H1 (cell line): ENCODE data around the gene PCDHA1. TPM values are rescaled to one million over a fixed set of nuclear protein-coding genes. Genes with fewer than 3 reads are reported as not detected.

ENCODE experiments used
- CTCF ChIA-PET: fragments of 300-600 bp; sonication (Branson Sonifier 250); formaldehyde crosslinking; loops from one replicate; lab custom pipeline; 2021; ENCODE audit not compliant: partially characterized antibody; lab: Charles Lee
- POLR2A ChIA-PET: fragments of 300-600 bp; sonication (Branson Sonifier 250); formaldehyde crosslinking; loops from one replicate; lab custom pipeline; 2021; ENCODE audit warnings: inconsistent platforms; ENCODE audit not compliant: partially characterized antibody; lab: Charles Lee
- DNase-seq, 2 experiments: peaks; one replicate each; pipeline versions ENCODE4 v3.0.0 to v3.0.0-alpha.2; 2010 to 2022; ENCODE audit warnings: low spot score in 2 of 2, low read depth in 1 of 2, mixed read lengths in 1 of 2
- FAIRE-seq: peaks from 2 replicates; lab custom pipeline; 2011; peaks lifted over from hg19 to GRCh38; lab: Jason Lieb, UNC
- H2AFZ ChIP-seq: 2 replicates; pipeline ENCODE4 v1.8.1; 2012; ENCODE audit warnings: low read length, inconsistent platforms
- H2AK5ac ChIP-seq: 2 replicates; pipeline ENCODE4 v1.6.1; 2013; ENCODE audit warnings: low read depth, low read length
- H2BK120ac ChIP-seq: replicated peaks from 2 replicates; pipeline ENCODE3; 2013; ENCODE audit warnings: low read depth, low read length, inconsistent platforms
- H2BK12ac ChIP-seq: 2 replicates; pipeline ENCODE4 v1.6.1; 2013; ENCODE audit warnings: low read depth, low read length
- H2BK15ac ChIP-seq: 2 replicates; pipeline ENCODE4 v1.6.1; 2013; ENCODE audit warnings: low read length
- H2BK20ac ChIP-seq: 2 replicates; pipeline ENCODE4 v1.6.1; 2013; ENCODE audit warnings: low read length
- H2BK5ac ChIP-seq: 2 replicates; pipeline ENCODE4 v1.6.1; 2013; ENCODE audit warnings: low read depth, low read length
- H3K14ac ChIP-seq: 2 replicates; pipeline ENCODE4 v1.6.1; 2013; ENCODE audit warnings: inconsistent platforms; ENCODE audit not compliant: insufficient read length
- H3K18ac ChIP-seq: 2 replicates; pipeline ENCODE4 v1.6.1; 2013; ENCODE audit warnings: low read length; ENCODE audit errors: extremely low read depth
- H3K23ac ChIP-seq: 2 replicates; pipeline ENCODE4 v1.6.1; 2013; ENCODE audit warnings: inconsistent platforms; ENCODE audit not compliant: insufficient read length
- H3K23me2 ChIP-seq: 2 replicates; pipeline ENCODE4 v1.6.1; 2013; ENCODE audit warnings: low read depth, low read length
- H3K27ac ChIP-seq: 2 replicates; pipeline ENCODE4 v1.6.1; 2011; ENCODE audit warnings: low read depth, low read length, inconsistent platforms
- H3K27me3 ChIP-seq, 4 experiments: replicated peaks in 1 of 4; 1 replicate in 1 of 4; 2 replicates in 3 of 4; pipeline versions ENCODE4 v1.6.1 to v1.8.1; 2011 to 2013; ENCODE audit warnings: low read length in 3 of 4, mild to moderate bottlenecking in 3 of 4, inconsistent platforms in 2 of 4, mixed read lengths in 2 of 4, moderate library complexity in 1 of 4; ENCODE audit not compliant: control insufficient read depth in 3 of 4, insufficient read depth in 3 of 4; ENCODE audit errors: extremely low read depth in 1 of 4
- H3K36me3 ChIP-seq, 4 experiments: 2 replicates each; pipeline versions ENCODE4 v1.6.1 to v1.8.1; 2011 to 2013; ENCODE audit warnings: mild to moderate bottlenecking in 4 of 4, low read length in 3 of 4, moderate library complexity in 2 of 4, control low read depth in 1 of 4, inconsistent platforms in 1 of 4; ENCODE audit not compliant: insufficient read depth in 4 of 4, control insufficient read depth in 2 of 4
- H3K4ac ChIP-seq: replicated peaks from 2 replicates; pipeline ENCODE3; 2013; ENCODE audit warnings: low read length, low read depth, mixed read lengths, inconsistent platforms; ENCODE audit not compliant: insufficient read length
- H3K4me1 ChIP-seq, 4 experiments: replicated peaks in 1 of 4; 1 replicate in 1 of 4; 2 replicates in 3 of 4; pipeline versions ENCODE4 v1.6.1 to v1.8.1; 2011 to 2013; ENCODE audit warnings: low read length in 3 of 4, inconsistent platforms in 2 of 4, mixed read lengths in 1 of 4; ENCODE audit not compliant: insufficient read depth in 4 of 4, control insufficient read depth in 3 of 4
- H3K4me2 ChIP-seq, 2 experiments: 2 replicates each; pipeline versions ENCODE4 v1.6.1 to v1.8.1; 2011 to 2013; ENCODE audit warnings: low read depth in 2 of 2, low read length in 2 of 2, control low read depth in 1 of 2, inconsistent platforms in 1 of 2, mild to moderate bottlenecking in 1 of 2; ENCODE audit not compliant: insufficient read depth in 1 of 2
- H3K4me3 ChIP-seq, 4 experiments: fragments of 200-600, 300-600 bp in 1 of 4; sonication (generic), shearing (Covaris generic), sonication (Bioruptor Twin) in 1 of 4; 2 replicates each; pipeline versions ENCODE4 v1.5.1 to v1.8.1; 2011 to 2016; ENCODE audit warnings: low read length in 4 of 4, low read depth in 3 of 4, control low read depth in 2 of 4, inconsistent platforms in 2 of 4, mild to moderate bottlenecking in 2 of 4, mixed read lengths in 1 of 4, moderate library complexity in 1 of 4; ENCODE audit not compliant: insufficient read depth in 2 of 4; ENCODE audit errors: extremely low read depth in 1 of 4
- H3K56ac ChIP-seq: replicated peaks from 2 replicates; pipeline ENCODE3; 2013; ENCODE audit warnings: low read depth, mild to moderate bottlenecking, mixed read lengths, low read length, inconsistent platforms; ENCODE audit not compliant: insufficient read length
- H3K79me1 ChIP-seq: 2 replicates; pipeline ENCODE4 v1.6.1; 2013; ENCODE audit warnings: low read depth, low read length, control low read depth
- H3K79me2 ChIP-seq, 2 experiments: 2 replicates each; pipeline versions ENCODE4 v1.6.1 to v1.8.1; 2012 to 2013; ENCODE audit warnings: low read length in 2 of 2, mild to moderate bottlenecking in 2 of 2, inconsistent platforms in 1 of 2; ENCODE audit not compliant: insufficient read depth in 2 of 2, control insufficient read depth in 1 of 2
- H3K9ac ChIP-seq, 4 experiments: replicated peaks in 1 of 4; 1 replicate in 1 of 4; 2 replicates in 3 of 4; pipeline versions ENCODE4 v1.6.1 to v1.8.1; 2011 to 2013; ENCODE audit warnings: low read depth in 3 of 4, low read length in 3 of 4, control low read depth in 2 of 4, mild to moderate bottlenecking in 2 of 4, moderate library complexity in 2 of 4, inconsistent platforms in 1 of 4; ENCODE audit errors: extremely low read depth in 1 of 4
- H3K9me3 ChIP-seq, 2 experiments: 2 replicates each; pipeline versions ENCODE4 v1.6.1 to v1.8.1; 2012 to 2013; ENCODE audit warnings: mild to moderate bottlenecking in 2 of 2, moderate library complexity in 2 of 2, control low read depth in 1 of 2, inconsistent platforms in 1 of 2, low read depth in 1 of 2, low read length in 1 of 2, mixed read lengths in 1 of 2; ENCODE audit not compliant: insufficient read depth in 2 of 2
- H4K20me1 ChIP-seq, 2 experiments: replicated peaks in 1 of 2; 2 replicates each; pipeline versions ENCODE3 to v1.8.1; 2011 to 2013; ENCODE audit warnings: inconsistent platforms in 2 of 2, low read length in 2 of 2, mild to moderate bottlenecking in 1 of 2; ENCODE audit not compliant: insufficient read depth in 2 of 2, control insufficient read depth in 1 of 2
- H4K5ac ChIP-seq: 2 replicates; pipeline ENCODE4 v1.6.1; 2013; ENCODE audit warnings: low read length, low read depth, mixed read lengths, inconsistent platforms; ENCODE audit not compliant: insufficient read length
- H4K8ac ChIP-seq: 2 replicates; pipeline ENCODE4 v1.8.0; 2013; ENCODE audit warnings: mild to moderate bottlenecking, moderate library complexity, low read length, inconsistent platforms; ENCODE audit not compliant: insufficient read depth; ENCODE audit errors: extremely low read depth
- H4K91ac ChIP-seq: replicated peaks from 2 replicates; pipeline ENCODE3; 2013; ENCODE audit warnings: low read length, mixed read lengths, inconsistent platforms; ENCODE audit not compliant: insufficient read length
- CHD1 ChIP-seq: IDR thresholded peaks from 2 replicates; pipeline ENCODE4 v1.6.1; 2012; ENCODE audit warnings: low read depth, low read length, improper control_type of control experiment
- NRF1 ChIP-seq: IDR thresholded peaks from 2 replicates; pipeline ENCODE4 v1.6.1; 2011; ENCODE audit warnings: mild to moderate bottlenecking, low read depth, low read length, improper control_type of control experiment
- RNF2 ChIP-seq: fragments of 200-900, 300-1000 bp; sonication (generic); IDR thresholded peaks from 2 replicates; pipeline ENCODE4 v1.7.1; 2016; ENCODE audit warnings: borderline replicate concordance, low read depth, mild to moderate bottlenecking, antibody characterized with exemption, low read length; ENCODE audit not compliant: poor library complexity, severe bottlenecking; ENCODE audit errors: missing control alignments
- SIRT6 ChIP-seq: IDR thresholded peaks from one replicate; pipeline ENCODE4 v1.7.1; 2012; ENCODE audit warnings: low read length, inconsistent platforms
- TBP ChIP-seq: IDR thresholded peaks from 2 replicates; pipeline ENCODE4 v1.6.1; 2011; ENCODE audit warnings: low read depth, low read length, improper control_type of control experiment
- WGBS, 2 experiments: shearing (Covaris generic) in 1 of 2; methylation state at CpG; one replicate each; pipeline versions ENCODE4 v1.1.6 to v1.1.7; 2013 to 2015; ENCODE audit warnings: low lambda C conversion rate in 2 of 2, mixed read lengths in 2 of 2, inconsistent platforms in 1 of 2, low coverage in 1 of 2, missing lambda C conversion rate in 1 of 2; ENCODE audit not compliant: insufficient replicate concordance in 2 of 2, insufficient coverage in 1 of 2, insufficient read length in 1 of 2; ENCODE audit errors: extremely low coverage in 1 of 2, missing lambda C conversion rate in 1 of 2; 5-methylcytosine and 5-hydroxymethylcytosine counted together
- polyA plus RNA-seq, 7 experiments: library from polyadenylated mRNA; depleted of rRNA in 3 of 7; stranded (reverse) in 5 of 7; unstranded in 2 of 7; fragments of >200 nt in 5 of 7; fragments of 200-250 nt in 2 of 7; gene quantifications; 1 replicate in 5 of 7; 2 replicates in 1 of 7; 4 replicates in 1 of 7; pipeline versions ENCODE4 v1.2.1 to v1.2.3, GENCODE V29; 2011 to 2013; ENCODE audit warnings: missing spikeins in 2 of 7, mixed read lengths in 2 of 7
- total RNA-seq: library from RNA; stranded (reverse); fragmentation: NEBNext Ultra II Directional; extraction: Animal tissue kit (Norgen Biotek cat#: 25700); gene quantifications from 2 replicates; pipeline ENCODE4 v1.2.1, GENCODE V29; 2021
- TF ChIP-seq, protein P1 (sequence below): IDR thresholded peaks from 2 replicates; pipeline ENCODE4 v1.6.1; 2012; ENCODE audit warnings: inconsistent platforms

The PCDHA1 gene
- total and polyA plus RNA-seq, 2 of the 8 experiments (the other 6 are each of a cell fraction or from before 2014, with no cell fraction given) = 0.23 to 0.50 TPM

DNA sequence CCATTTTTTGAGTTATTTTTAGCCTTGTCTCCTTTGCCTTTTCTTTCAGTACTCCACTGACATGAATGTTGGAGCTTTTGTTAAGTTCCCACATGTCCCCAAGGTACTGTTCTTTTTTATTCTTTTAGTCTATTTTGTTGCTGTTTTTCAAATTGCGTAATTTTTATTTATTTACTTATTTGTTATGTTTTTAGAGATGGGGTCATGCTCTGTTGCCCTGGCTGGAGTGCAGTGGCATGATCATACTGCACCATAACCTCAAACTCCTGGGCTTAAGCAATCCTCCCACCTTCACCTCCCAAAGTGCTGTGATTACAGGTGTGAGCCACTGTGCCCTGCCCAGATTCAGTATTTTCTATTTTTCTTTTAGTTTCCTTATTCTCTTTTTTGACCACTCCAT, 5.4 kb upstream of the PCDHA1 start:
- Histone ChIP-seq H4K5ac (no peak overlapping the region), H3K23me2 (no peaks in the 10 kb centered on the region), H3K4me1 (no peaks in the 10 kb centered on the region), H3K9me3 (peaks cover 44 to 48% of the 10 kb centered on the region in 2 experiments), H4K20me1 (no peaks in the 10 kb centered on the region), H3K14ac (no peak overlapping the region), H2BK15ac (no peak overlapping the region), H3K27me3 (no peaks in the 10 kb centered on the region), H4K8ac (no peak overlapping the region), H3K4me3 (no peak overlapping the region), H2BK5ac (no peak overlapping the region), H3K18ac (no peak overlapping the region), H3K79me2 (no peaks in the 10 kb centered on the region), H3K36me3 (0 out of 8 replicates have a peak, but pooled peaks cover 0 to 2% (median 0%) of the 10 kb centered on the region in 4 experiments), H2BK12ac (no peak overlapping the region), H3K23ac (no peak overlapping the region), H3K4me2 (no peak overlapping the region), H2AFZ (no peak overlapping the region), H3K4ac (no peak overlapping the region), H3K79me1 (no peaks in the 10 kb centered on the region), H3K56ac (no peak overlapping the region), H3K27ac (no peak overlapping the region), H4K91ac (no peak overlapping the region), H3K9ac (no peak overlapping the region), H2BK20ac (no peak overlapping the region), H2BK120ac (no peak overlapping the region), H2AK5ac (no peak overlapping the region)
- no peak for DNase-seq
- no peak for FAIRE-seq
- no peak for TF ChIP-seq RNF2
- TF ChIP-seq CHD1 = no peak
- TF ChIP-seq TBP = no peak
- no peak for TF ChIP-seq SIRT6
- TF ChIP-seq, protein P1, sequence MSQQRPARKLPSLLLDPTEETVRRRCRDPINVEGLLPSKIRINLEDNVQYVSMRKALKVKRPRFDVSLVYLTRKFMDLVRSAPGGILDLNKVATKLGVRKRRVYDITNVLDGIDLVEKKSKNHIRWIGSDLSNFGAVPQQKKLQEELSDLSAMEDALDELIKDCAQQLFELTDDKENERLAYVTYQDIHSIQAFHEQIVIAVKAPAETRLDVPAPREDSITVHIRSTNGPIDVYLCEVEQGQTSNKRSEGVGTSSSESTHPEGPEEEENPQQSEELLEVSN = no peak
- no peak for TF ChIP-seq NRF1
- WGBS, 2 experiments = 97% methylated on average over 1 of the region's 1 CpG; no CpG with 5 or more reads in 1 of the 2 experiments
- ChIA-PET POLR2A (no interaction called here), CTCF (interaction anchor here (1.1 to 1.2 kb wide), 2 partner anchors 14 to 89 kb away, joined by 4 read pairs; partner anchors contain the start of genes PCDHA11 and PCDHA2)
